ENCODE results near the gene APMAP. TPM values are rescaled to one million over a fixed set of nuclear protein-coding genes. Genes with fewer than 3 reads are reported as not detected.
"Not testable (repeated sequence)": the region's sequence is repeated elsewhere in the genome, so short reads cannot be mapped to it uniquely, and the experiment has no call there.

The APMAP gene
- total RNA-seq, 2 experiments from 2014 or later: 45.5 to 46.6 TPM

DNA sequence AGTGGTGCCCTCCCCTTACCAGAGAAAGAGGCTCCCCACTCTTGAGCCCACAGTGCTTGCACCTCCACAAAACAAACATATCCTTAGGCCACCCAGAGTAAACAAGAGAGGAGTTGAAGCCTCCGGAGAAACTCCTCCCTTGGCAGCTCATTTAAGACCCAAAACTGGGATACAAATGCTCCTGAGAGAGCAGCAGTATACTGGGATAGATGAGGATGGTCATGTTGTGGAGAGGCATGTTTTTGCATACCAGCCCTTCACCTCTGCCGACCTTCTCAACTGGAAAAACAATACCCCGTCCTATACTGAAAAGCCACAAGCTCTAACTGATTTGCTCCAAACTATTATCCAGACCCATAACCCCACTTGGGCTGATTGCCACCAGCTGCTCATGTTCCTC lies 71.8 kb downstream of the APMAP start:
- H3K9me3 Mint-ChIP-seq; H3K27ac Mint-ChIP-seq; H3K36me3 Mint-ChIP-seq; intact Hi-C loops (cut with micrococcal nuclease); H3K27me3 Mint-ChIP-seq; H3K4me3 Mint-ChIP-seq; POLR2A ChIA-PET; H3K4me1 Mint-ChIP-seq (ENCODE audit: low read depth); DNase-seq: not testable (repeated sequence)
- CTCF ChIA-PET: interaction anchor here (0.6 kb wide), 1 partner anchor 779 kb away, joined by 4 read pairs; no protein-coding TSS in a partner anchor

DNA sequence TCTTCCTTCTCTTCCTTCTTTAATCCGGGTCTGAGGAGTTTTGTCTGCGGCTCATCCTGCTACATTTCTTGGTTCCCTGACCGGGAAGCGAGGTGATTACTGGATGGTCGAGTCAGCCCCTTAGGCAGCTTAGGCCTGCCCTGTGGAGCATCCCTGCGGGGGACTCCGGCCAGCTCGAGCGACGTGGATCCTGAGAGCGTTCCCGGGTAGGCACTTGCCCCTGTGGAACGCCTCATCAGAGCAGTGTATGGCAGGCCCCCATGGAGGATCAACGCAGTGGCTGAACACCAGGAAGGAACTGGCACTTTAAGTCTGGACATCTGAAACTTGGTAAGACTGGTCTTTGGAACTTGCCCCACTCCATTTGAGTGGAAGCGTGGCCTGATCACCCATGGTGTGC lies 72.9 kb downstream of the APMAP start:
- DNase-seq; H3K4me1 Mint-ChIP-seq (ENCODE audit: low read depth); H3K27ac Mint-ChIP-seq; H3K9me3 Mint-ChIP-seq; H3K27me3 Mint-ChIP-seq; POLR2A ChIA-PET; H3K36me3 Mint-ChIP-seq; H3K4me3 Mint-ChIP-seq: not testable (repeated sequence)
- CTCF ChIA-PET: interaction anchor here (1.1 kb wide), 1 partner anchor 30 kb away, joined by 3 read pairs; the partner anchor contains the start of gene CST7
- intact Hi-C loops (cut with micrococcal nuclease): loop anchor here (5.0 kb wide), 3 partner anchors 137 to 817 kb away; no protein-coding TSS in a partner anchor

DNA sequence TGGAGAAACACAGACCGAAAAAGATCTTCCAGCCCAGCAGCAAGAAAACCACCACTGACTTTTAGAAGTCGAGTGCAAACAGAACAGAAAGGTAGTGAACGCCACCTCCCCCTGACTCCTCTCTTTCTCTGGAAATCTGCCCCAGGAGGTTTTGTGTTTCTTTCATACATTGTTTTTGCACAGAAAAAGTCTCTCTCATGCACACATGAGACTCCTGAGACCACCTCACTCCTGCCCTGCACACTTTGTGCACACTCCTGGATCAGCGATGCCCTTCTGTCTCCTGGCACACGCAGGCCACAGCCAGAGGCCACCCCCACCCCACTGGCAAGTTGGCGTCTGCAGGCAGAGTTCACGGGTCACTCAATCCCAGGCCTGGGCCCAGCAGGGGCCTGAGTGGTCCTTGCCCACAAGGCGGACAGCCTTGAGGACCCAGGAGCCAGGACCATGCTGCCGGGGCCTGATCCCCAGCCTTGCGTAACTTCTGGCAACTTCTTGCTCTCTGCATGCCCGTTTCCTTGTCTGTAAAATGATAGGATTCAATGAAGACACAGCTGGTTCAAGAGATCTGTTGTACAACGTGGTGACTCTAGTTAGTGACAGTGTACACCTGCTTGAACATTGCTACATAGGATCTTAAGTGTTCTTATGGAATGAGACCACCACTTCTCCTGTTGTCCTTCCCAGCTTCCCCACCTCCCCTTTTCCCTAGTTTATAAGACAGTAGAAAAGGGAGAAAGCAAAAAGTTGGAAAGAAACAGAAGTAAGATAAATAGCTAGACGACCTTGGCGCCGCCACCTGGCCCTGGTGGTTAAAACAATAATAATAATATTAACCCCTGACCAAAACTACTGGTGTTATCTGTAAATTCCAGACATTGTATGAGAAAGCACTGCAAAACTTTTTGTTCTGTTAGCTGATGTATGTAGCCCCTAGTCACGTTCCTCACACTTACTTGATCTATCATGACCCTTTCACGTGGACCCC lies 73.7 kb downstream of the APMAP start:
- Mint-ChIP-seq H3K4me3 (no peak overlapping the region), H3K27me3 (peaks cover 4% of the 10 kb centered on the region), H3K27ac (no peak overlapping the region), H3K4me1 (ENCODE audit: low read depth) (peaks cover 7% of the 10 kb centered on the region), H3K9me3 (peaks cover 5% of the 10 kb centered on the region), H3K36me3 (no peaks in the 10 kb centered on the region)
- ChIA-PET CTCF (interaction anchor here (0.7 to 2.1 kb wide), 10 partner anchors 12 to 981 kb away, joined by 3 to 7 read pairs (median 4); partner anchors contain the start of gene CST7), POLR2A (no interaction called here)
- intact Hi-C loops (cut with micrococcal nuclease): loop anchor here (5.0 kb wide), 3 partner anchors 137 to 817 kb away; no protein-coding TSS in a partner anchor
- DNase-seq: no peak

DNA sequence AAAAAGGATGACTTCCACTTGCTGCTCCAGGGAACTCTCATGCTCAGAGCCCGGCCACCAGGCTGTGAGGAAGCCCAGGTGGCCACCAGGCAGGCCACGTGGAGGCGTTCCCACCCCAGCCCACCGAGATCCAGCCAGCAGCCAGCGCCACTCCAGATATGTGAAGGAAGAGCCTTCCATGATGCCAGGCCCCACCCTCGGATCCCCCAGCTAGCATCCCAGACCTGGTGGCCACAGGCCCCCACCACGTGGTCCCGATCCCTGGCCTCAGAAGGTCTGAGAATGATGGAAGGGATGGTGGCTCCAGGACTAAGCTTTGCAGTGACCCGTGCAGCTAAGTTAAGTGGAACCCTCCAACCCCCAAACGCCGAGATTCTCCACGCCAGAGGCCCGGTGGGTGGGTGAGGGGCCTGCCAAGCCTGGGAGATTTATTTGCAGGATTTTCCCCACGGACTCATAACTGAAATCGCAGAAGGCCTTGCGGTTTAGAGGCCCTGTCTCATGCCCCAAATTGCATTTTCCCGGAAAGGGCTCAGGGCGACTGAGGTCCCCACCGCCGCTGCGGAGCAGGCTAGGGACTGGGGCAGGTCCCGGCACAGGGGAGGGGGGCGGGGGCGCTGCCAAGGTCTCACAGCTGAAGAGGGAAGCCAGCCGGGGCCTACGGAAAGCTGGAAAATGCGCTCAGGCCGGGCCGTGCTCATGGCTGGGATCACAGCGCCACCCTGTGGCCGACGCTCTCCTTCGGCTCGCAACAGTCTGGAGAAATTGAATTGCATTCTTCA lies 74.6 kb downstream of the APMAP start:
- Mint-ChIP-seq H3K4me1 (ENCODE audit: low read depth) (peaks cover 7% of the 10 kb centered on the region), H3K36me3 (no peaks in the 10 kb centered on the region), H3K9me3 (peaks cover 5% of the 10 kb centered on the region), H3K4me3 (no peak overlapping the region), H3K27ac (no peak overlapping the region), H3K27me3 (peaks cover 4% of the 10 kb centered on the region)
- DNase-seq: peak; percentile 65
- CTCF ChIA-PET: interaction anchor here (0.5 to 2.1 kb wide), 16 partner anchors 11 to 980 kb away, joined by 3 to 7 read pairs (median 3); no protein-coding TSS in a partner anchor
- intact Hi-C loops (cut with micrococcal nuclease): loop anchor here (5.0 kb wide), 3 partner anchors 136 to 816 kb away; no protein-coding TSS in a partner anchor
- POLR2A ChIA-PET: interaction anchor here (0.6 kb wide), 1 partner anchor 600 kb away, joined by 3 read pairs; no protein-coding TSS in a partner anchor

DNA sequence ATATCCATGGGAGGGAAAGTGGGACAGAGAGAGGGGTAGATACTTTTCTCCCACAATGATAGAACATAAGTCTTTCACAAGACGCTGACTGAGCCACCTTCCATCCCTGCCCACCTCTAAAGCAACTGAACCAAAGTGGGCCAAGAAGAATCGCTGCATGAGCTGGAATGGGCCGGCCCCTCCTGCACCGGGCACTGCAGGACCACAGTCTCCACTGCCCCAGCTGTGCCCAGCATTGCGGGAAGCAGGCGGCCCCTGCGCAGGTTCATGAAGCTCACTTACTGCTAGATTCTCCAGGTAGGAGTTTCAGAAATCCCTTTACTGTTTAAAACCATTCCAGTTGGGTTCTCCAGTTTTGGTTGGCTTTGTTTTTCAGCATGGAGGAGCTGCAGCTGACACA lies 75.5 kb downstream of the APMAP start:
- Mint-ChIP-seq H3K27ac (no peak overlapping the region), H3K4me3 (no peak overlapping the region)
- no peak for DNase-seq

DNA sequence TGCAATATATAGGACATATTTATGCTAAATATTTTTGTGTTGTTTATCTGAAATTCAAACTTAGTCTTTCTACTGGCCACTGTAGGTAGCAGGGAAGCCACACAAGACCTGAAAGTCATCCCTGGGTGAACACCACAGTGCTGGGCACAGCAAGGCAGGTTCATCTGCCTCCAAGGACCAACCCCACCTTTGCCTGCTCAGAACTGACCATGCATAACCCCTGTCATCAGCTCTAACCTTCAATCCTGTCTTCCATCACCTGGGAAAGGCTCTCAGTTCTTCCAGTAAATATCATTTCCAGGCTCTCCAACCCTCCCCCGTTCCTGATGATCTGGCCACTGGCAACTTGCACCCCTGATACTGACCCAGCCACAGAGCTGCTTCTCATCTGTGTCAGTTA lies 76.1 kb downstream of the APMAP start:
- Mint-ChIP-seq H3K27ac (no peak overlapping the region), H3K4me1 (ENCODE audit: low read depth) (peaks cover 7% of the 10 kb centered on the region), H3K36me3 (no peaks in the 10 kb centered on the region), H3K4me3 (no peak overlapping the region), H3K27me3 (peaks cover 4% of the 10 kb centered on the region), H3K9me3 (peaks cover 2% of the 10 kb centered on the region)
- CTCF ChIA-PET: interaction anchor here (0.6 to 2.0 kb wide), 3 partner anchors 14 to 132 kb away, joined by 3 to 7 read pairs (median 4); no protein-coding TSS in a partner anchor
- intact Hi-C loops (cut with micrococcal nuclease): loop anchor here (5.0 kb wide), 3 partner anchors 134 to 814 kb away; no protein-coding TSS in a partner anchor
- POLR2A ChIA-PET: no interaction called here
- no peak for DNase-seq

More for the DNA sequence above, 75.5 kb downstream of the APMAP start:
- CTCF ChIA-PET: interaction anchor here (0.6 to 2.1 kb wide), 6 partner anchors 13 to 979 kb away, joined by 3 to 7 read pairs (median 6); no protein-coding TSS in a partner anchor
- intact Hi-C loops (cut with micrococcal nuclease): loop anchor here (5.0 kb wide), 3 partner anchors 135 to 815 kb away; no protein-coding TSS in a partner anchor
- Mint-ChIP-seq H3K27me3 (peaks cover 4% of the 10 kb centered on the region), H3K9me3 (peaks cover 5% of the 10 kb centered on the region), H3K36me3 (no peaks in the 10 kb centered on the region), H3K4me1 (ENCODE audit: low read depth) (peaks cover 7% of the 10 kb centered on the region)
- POLR2A ChIA-PET: no interaction called here

DNA sequence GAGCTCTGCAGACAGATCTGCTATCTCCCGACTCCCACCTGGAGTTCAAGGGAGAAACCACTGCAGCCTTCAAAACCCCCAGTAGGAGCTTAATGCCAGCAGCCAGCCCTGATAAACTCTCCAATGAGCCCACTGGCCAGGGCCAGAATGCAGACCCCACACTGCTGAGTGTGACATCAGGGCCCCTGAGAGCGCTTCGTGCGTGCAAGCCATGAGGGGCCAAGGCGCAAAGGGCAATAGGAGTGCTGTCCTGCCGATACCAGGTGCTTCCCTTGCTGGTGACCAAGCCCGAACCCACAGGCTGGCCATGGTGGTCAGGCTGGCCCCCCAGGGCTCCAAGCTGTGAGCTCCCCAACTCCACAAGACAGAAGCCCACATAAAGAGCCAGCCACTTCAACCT lies 76.7 kb downstream of the APMAP start:
- H3K27ac Mint-ChIP-seq: no peak overlapping the region
- ChIA-PET POLR2A (no interaction called here), CTCF (interaction anchor here (2.0 kb wide), 1 partner anchor 15 kb away, joined by 7 read pairs; no protein-coding TSS in a partner anchor)
- H3K4me3 Mint-ChIP-seq: no peak overlapping the region
- H3K9me3 Mint-ChIP-seq: no peaks in the 10 kb centered on the region
- peaks cover 3% of the 10 kb centered on the region for H3K27me3 Mint-ChIP-seq
- no peaks in the 10 kb centered on the region for H3K36me3 Mint-ChIP-seq
- intact Hi-C loops (cut with micrococcal nuclease): loop anchor here (5.0 kb wide), 3 partner anchors 134 to 814 kb away; no protein-coding TSS in a partner anchor
- DNase-seq: no peak
- H3K4me1 Mint-ChIP-seq (ENCODE audit: low read depth): peaks cover 7% of the 10 kb centered on the region

GRCh38 chr20:24915440-24915839 lies 77.1 kb downstream of the APMAP start:
- POLR2A ChIA-PET: no interaction called here
- Mint-ChIP-seq H3K27ac (no peak overlapping the region), H3K9me3 (no peaks in the 10 kb centered on the region), H3K4me1 (ENCODE audit: low read depth) (peaks cover 7% of the 10 kb centered on the region), H3K4me3 (no peak overlapping the region), H3K27me3 (peaks cover 2% of the 10 kb centered on the region), H3K36me3 (no peaks in the 10 kb centered on the region)
- intact Hi-C loops (cut with micrococcal nuclease): loop anchor here (5.0 kb wide), 3 partner anchors 133 to 813 kb away; no protein-coding TSS in a partner anchor
- CTCF ChIA-PET: interaction anchor here (2.0 kb wide), 1 partner anchor 15 kb away, joined by 7 read pairs; no protein-coding TSS in a partner anchor
- no peak for DNase-seq

GRCh38 chr20:24914388-24915241 lies 77.9 kb downstream of the APMAP start:
- Mint-ChIP-seq H3K27ac (no peak overlapping the region), H3K9me3 (no peaks in the 10 kb centered on the region), H3K36me3 (no peaks in the 10 kb centered on the region), H3K27me3 (no peaks in the 10 kb centered on the region), H3K4me1 (ENCODE audit: low read depth) (peaks cover 4% of the 10 kb centered on the region), H3K4me3 (no peak overlapping the region)
- intact Hi-C loops (cut with micrococcal nuclease): loop anchor here (5.0 kb wide), 3 partner anchors 132 to 812 kb away; no protein-coding TSS in a partner anchor
- DNase-seq: no peak
- ChIA-PET POLR2A (no interaction called here), CTCF (no interaction called here)

DNA sequence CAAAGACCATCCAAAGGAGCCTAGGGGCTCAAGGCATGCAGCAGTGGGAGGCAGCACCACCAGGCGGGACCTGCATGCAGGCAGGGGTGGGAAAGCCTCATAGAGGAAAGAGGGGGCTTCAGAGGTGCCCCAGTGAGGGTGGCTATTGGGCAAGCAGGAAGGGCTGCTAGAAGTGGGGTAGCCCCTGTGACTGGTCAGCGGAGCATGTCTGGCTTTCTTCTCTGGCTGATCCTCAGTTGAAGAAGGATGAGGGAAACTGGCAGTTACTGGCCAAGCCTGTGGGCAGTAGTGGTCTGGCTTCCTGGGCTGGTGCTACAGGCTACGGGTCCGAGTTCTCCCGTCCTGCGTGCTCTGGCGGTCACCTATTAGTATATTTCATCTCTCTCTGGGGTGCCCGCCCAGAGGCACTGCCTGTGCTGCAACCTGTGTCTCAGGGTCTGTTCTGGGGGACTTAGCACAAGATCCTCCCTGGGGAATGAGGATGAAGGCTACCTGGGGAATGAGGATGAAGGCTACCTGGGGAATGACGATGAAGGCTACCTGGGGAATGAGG lies 79.4 kb downstream of the APMAP start:
- H3K27ac Mint-ChIP-seq: no peak overlapping the region
- H3K4me1 Mint-ChIP-seq (ENCODE audit: low read depth): no peaks in the 10 kb centered on the region
- ChIA-PET CTCF (no interaction called here), POLR2A (no interaction called here)
- peaks cover 7% of the 10 kb centered on the region for H3K9me3 Mint-ChIP-seq
- intact Hi-C loops (cut with micrococcal nuclease): no loop called here
- no peak overlapping the region for H3K4me3 Mint-ChIP-seq
- DNase-seq: no peak
- H3K36me3 Mint-ChIP-seq: no peaks in the 10 kb centered on the region
- no peaks in the 10 kb centered on the region for H3K27me3 Mint-ChIP-seq

Measured in activated CD4-positive, alpha-beta memory T cell treated with anti-CD3 and anti-CD28 coated beads for 36 hours (primary cell).